ENCODE results near the gene CCBE1.
A peak's percentile ranks its signal among the peaks of the same experiment; 100 is the strongest.
"Not testable (repeated sequence)": the region's sequence is repeated elsewhere in the genome, so short reads cannot be mapped to it uniquely, and the experiment has no call there.

CCBE1 gene

DNA sequence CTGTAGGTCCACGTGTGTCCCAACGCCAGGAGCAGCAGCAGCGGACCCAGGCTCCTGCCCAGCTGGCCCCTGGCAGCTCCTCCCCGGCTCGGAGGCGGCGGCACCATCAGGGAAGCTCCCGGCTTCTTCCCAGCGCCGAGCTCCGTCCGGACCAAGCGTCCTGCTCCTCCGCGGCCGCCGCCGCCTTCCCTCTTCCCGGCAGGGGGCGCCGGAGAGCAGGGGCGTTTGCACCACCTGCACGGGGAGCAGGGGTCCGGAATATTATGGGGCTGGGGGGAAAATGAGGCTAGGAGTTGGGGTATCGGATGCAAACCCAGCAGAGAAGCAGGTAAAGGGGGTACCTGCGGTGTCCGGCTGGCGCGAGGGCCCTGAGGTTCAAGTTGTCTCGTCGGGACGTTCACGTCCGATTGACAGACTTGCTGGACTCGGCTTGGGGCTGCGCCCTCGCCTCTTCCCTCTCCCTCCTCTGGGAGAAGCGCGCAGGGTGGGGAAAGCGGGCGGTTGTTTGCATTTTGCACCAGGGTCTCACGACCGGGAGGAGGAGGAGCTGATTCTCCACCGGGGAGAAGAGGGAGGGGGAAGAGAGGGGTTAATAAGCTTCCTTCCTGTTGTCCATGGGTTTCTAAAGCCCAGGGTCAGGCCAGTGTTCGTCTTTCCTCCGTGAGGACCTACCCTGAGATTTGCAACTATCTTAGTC is at the start of gene CCBE1:
Gene CCBE1 (minus strand): TSS at position 188 of the 697 bp plus-strand sequence.
- no peak for DNase-seq (ENCODE audit: low read depth in 2 of 2)

DNA sequence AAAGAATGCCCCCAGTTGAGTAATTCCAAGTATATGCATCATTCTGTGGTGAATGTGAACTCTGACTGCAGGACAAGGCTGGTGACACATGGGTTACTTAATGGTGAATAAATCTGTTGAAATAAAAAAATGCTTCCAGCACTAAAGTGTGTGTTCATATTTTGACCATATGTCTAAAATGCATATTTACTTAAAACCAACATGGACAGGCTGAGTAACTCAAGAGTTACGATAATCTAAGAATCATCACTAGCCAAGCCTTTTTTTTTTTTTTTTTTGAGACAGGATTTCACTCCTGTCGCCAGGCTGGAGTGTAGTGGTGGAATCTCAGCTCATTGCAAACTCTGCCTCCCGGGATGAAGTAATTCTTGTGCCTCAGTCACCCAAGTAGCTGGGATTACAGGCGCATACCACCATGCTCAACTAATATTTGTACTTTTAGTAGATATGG is 47.1 kb upstream of the CCBE1 start:
- peak; percentile 97 to 98 for DNase-seq (ENCODE audit: low read depth in 2 of 2)

- DNase-seq (ENCODE audit: low read depth in 2 of 2) = peak in 1 of 2 experiments; percentile 68
These were observed 46.3 kb upstream of the CCBE1 start for GRCh38 chr18:59743566-59743965.

DNA sequence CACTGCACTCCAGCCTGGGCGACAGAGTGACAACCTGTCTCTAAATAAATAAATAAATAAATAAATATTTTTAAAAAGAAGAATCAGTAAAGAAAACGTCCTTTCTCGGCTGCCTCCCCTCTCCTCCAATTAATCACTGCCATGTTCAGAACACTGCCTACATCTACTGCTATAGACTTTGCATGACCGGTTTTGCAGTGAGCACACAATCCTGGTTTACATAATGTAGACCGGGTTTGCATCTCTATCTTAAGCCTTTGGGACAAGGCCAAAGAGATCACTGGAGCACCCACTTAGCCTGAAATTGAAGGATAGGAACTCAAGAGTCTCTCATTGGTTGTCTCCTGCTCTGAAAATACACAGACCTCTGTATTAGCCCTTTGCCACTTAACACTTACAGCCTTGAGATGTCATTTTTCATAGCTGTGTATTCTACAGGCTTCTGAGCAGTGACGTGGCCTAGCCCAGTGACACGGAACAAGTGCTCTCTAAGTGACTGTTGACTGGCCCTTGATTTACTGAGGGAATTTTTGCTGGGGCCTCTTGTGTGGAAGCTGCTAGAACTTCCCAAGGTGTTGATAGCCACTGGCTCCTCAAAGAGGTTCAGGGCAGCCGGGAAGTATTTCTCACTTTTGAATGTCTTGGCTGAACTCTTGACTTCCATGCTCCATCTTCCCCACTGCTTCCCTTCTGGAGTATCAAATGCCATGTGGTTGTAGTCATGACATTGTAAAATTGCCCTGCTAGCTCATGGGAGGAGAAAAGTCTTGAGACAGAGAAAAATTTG is 45.3 kb upstream of the CCBE1 start:
- peak; percentile 77 to 83 for DNase-seq (ENCODE audit: low read depth in 2 of 2)

DNA sequence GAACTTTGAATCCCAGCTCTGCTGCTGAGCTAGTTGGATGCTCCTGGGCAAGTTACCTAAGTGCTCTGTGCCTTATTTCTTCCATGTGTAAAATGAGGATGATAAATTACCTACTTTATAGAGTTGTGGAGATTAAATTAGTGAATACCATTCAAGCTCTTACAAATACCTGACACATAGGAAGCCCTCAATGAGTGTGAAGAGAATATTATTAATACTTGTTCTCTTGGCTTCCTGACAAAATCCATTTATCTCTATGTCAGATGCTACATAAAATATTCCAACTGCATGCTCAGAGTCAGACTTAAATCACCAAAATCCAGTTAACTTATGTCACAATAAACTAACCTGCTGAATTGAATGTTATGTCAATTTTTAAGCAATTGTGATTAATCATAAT is 42.9 kb upstream of the CCBE1 start:
- no peak for DNase-seq (ENCODE audit: low read depth in 2 of 2)

DNA sequence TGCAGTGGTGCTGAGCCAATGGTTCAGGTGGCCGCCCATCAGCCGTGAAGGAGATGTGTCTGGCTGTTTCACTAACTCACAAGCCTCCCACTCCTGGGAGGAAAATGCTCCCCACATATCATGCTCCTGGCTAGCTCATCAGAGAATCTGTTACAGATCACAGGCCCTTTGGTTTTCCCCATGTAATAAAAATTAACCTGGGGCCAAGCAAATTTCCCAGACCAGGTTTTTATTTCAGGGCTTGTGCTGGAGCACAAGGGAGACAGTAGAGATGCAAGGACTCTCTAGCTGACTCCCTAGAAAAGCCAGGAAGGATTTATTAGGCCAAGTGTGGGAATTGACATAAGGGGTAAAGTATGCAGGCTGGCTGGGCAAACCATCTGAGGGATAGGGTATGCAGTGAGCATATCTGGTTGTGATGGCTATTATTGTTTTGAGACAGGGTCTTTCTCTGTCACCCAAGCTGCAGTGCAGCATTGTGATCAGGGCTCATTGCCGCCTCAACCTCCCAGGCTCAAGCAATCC is 40.6 kb upstream of the CCBE1 start:
- no peak for DNase-seq (ENCODE audit: low read depth in 2 of 2)

DNA sequence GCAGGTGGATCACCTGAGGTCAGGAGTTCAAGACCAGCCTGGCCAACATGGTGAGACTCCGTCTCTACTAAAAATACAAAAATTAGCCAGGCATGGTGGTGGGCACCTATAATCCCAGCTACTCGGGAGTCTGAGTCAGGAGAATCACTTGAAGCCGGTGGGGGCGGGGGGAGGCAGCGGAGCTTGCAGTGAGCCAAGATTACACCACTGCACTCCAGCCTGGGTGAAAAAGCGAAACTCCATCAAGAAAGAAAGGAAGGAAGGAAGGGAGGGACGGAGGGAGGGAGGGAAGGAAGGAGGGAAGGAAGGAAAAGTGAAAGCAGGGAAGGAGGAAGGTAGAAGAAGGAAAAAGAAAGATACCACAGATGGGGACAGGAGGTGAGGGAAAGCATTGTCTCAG is 40.1 kb upstream of the CCBE1 start:
- DNase-seq (ENCODE audit: low read depth in 2 of 2) = not testable (repeated sequence)

- no peak for DNase-seq (ENCODE audit: low read depth in 2 of 2)
These were observed 38.8 kb upstream of the CCBE1 start for GRCh38 chr18:59736061-59736460.

DNA sequence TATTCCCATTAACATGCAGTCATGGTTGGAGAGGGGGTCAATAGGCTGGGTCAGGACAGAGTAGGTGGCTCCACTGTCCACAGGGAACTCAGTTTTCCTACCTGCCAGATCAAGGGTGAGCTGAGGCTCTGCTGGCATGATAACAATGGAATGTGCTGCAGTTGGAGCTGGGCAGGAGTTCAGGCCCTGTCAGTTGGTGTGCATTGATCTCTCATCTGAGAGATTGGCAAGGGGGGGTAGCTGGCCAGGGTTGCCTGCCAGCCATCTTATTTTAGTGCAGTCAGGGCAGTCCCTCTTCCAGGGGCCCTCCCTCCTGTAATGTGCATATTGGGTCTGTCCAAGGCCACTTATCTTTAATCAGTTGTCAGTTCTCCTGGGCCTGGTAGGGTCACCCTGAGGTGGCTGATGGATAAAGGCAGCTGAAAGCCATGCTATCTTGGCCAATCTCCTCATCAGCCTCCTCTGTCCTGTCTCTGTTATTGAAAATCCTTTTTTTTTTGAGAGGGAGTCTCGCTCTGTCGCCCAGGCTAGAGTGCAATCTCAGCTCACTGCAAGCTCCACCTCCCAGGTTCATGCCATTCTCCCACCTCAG is 38.1 kb upstream of the CCBE1 start:
- DNase-seq (ENCODE audit: low read depth in 2 of 2) = no peak

DNA sequence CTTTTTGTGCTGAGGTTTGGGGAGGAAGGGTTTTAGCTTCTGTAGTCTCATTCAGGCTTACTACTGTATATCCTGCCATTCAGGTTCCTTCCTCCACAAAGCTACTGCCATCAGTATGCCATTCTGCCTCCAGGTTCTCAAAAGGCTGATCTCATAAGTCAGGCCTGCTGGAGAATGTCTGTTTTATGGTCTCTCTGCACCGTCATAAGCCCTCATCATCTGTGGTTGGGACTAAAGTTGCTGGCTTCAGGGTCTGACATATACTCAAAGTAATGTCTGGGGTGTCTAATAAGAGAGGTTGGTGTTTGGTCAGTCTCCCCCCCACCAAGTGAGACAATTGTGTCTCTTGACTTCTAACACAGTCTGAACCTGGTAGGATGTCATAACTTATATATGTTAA is 36.2 kb upstream of the CCBE1 start:
- no peak for DNase-seq (ENCODE audit: low read depth in 2 of 2)

- DNase-seq (ENCODE audit: low read depth in 2 of 2) = no peak
These were observed 33.7 kb upstream of the CCBE1 start for GRCh38 chr18:59730896-59731295.

DNA sequence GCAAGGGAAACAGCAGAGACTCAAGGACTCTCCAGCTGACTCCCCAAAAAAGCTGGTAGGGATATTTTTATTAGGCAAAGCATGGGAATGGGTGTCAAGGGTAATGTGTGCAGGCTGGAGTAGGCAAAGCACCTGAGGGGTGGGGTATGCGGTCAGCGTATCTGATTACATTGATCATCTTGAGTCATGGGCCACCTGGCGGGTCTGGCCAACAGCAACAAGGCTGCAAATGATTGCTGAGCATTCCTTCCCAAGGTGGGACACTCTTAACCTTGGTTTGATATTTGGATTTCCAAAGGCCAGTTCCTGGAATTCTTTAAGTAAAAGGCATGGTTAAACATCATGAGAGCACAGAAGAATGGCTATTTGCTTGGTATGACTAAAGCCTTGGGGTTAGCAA is 32.6 kb upstream of the CCBE1 start:
- no peak for DNase-seq (ENCODE audit: low read depth in 2 of 2)

- DNase-seq (ENCODE audit: low read depth in 2 of 2) = no peak
These were observed 31.6 kb upstream of the CCBE1 start for GRCh38 chr18:59728816-59729215.

DNA sequence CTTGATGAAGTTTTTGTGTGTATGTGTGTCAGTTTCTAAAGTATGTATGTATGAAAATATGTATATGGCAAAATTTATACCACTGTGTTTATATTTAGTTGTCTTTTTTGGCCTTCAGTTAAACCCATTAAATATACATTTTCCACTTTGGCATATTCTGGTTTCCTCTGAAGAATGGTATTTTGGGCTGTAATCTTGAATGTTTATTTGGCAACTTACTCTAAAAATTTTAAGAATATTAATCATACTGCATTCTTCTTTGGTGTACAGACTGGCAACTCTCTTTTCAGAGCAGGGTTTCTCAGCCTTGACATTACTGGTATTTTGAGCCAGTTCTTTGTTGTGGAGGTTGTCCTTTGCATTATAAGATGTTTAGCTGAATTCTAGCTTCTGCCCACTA is 27.9 kb upstream of the CCBE1 start:
- DNase-seq (ENCODE audit: low read depth in 2 of 2) = no peak

GRCh38 chr18:59724103-59724502 is 26.9 kb upstream of the CCBE1 start:
- DNase-seq (ENCODE audit: low read depth in 2 of 2) = no peak

DNA sequence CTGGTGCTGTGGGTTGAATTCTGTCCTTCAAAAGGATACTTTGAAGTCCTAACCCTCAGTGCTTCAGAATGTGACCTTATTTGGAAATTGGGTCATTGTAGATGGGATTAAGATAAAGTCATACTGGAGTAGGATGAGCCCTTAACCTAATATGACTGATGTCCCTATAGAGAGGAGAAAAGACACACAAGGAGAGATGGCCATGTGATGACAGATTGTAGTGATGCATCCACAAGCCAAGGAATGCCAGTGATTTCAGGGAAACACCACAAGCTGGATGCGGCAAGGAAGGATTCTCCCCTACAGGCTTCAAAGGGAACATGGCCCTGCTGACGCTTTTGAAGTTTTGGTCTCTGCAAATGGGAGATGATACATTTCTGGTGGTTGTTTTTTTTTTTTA is 24.7 kb upstream of the CCBE1 start:
- DNase-seq (ENCODE audit: low read depth in 2 of 2) = no peak

- DNase-seq (ENCODE audit: low read depth in 2 of 2) = no peak
These were observed 24.0 kb upstream of the CCBE1 start for GRCh38 chr18:59721211-59721610.

DNA sequence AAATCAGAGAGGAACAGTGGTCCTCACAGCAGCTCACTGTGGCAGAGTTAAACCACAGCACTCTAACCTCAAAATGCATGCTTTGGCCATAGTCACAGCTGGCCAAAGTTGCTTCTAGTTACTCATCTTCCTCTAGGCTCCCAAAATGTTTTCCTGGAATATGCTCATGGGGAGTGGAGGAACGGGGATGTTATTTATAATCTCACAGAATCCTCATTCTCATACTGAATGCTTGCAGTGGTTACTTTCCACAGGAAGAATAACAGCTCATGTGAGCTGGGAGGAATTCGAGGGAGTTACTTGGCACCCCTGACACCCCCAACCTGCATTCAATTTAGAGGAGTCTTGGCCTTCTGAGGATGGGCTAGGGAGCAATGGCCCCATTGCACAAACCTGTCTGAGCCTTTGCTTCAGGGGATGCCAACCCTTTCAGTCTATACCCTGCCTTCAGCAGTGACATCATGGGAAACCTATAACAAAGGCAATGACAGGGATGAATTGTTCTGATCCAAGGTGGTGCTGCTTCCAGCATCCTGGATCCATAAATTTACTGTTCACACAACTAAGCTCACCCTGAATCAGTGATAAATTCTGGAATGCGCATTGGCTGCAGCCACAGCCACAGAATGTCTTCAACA is 22.4 kb upstream of the CCBE1 start:
- peak; percentile 79 to 83 for DNase-seq (ENCODE audit: low read depth in 2 of 2)

DNA sequence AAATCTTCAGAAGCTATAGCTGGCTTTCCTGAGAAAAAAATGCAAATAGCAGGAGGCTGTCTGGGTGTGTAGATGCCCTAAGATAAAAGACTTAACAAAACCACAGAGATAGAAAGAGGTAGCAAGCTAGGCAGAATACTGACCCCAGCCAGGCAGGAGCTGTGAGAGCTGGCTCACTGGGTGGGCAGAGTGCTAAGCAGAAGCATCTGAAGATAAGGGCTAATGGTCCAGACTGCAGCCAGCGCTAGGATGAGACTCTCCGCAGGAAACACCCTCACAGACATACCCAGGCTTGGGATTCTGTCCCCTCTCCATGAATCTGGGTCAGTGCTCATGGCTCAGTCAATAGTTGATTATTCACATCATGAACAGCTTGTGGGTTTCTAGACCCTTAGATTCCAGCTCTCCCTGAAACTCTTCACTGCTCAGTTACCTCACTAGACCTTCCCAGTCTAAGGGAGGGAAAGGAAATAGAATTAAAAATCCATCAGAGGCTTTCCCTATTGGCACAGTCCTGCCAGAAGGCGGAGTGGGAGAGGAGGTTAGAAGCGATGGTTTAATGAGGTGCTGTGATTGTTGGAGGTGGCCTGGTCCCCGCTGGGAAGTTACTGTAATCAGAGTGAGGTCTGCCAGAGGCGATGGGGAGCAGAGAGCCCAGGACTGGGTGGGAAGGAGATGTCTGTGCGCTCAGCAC is 21.4 kb upstream of the CCBE1 start:
- DNase-seq (ENCODE audit: low read depth in 2 of 2) = no peak

GRCh38 chr18:59718108-59718463 is 20.9 kb upstream of the CCBE1 start:
- peak; percentile 91 to 93 for DNase-seq (ENCODE audit: low read depth in 2 of 2)

DNA sequence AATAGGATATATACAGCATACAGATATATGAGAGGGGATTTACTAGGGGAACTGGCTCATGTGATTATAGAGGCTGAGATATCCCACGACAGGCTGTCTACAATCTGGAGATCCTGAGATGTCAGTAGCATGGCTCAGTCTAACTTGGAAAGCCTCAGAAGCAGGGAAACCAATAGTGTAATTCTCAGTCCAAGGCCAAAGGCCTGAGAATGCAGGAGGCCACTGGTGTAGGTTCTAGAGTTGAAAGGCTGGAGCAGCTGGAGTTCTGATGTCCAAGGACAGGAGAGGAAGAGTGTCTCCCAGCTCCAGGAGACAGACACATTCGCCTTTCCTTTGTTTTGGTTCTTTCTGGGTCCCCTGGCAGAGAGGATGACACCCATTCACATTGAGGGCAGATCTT is 20.1 kb upstream of the CCBE1 start:
- DNase-seq (ENCODE audit: low read depth in 2 of 2) = no peak

- peak in 1 of 2 experiments; percentile 65 for DNase-seq (ENCODE audit: low read depth in 2 of 2)
These were observed 18.7 kb upstream of the CCBE1 start for GRCh38 chr18:59715966-59716369.

Data from fibroblast of skin of left biceps (primary cell).